Fibroblast of pulmonary artery (primary cell): Measurements from ENCODE around the gene HCAR3.
A peak's percentile ranks its signal among the peaks of the same experiment; 100 is the strongest.

Source experiments
- DNase-seq: peaks from one replicate; pipeline ENCODE4 v3.0.0-alpha.2; 2010; ENCODE audit warnings: low read depth
- H3K4me3 ChIP-seq: replicated peaks from 2 replicates; pipeline ENCODE4 v1.5.1; 2011; ENCODE audit warnings: low read depth, mild to moderate bottlenecking, control low read depth, low read length, moderate library complexity
- CTCF ChIP-seq: IDR thresholded peaks from 2 replicates; pipeline ENCODE4 v1.5.1; 2011; ENCODE audit warnings: mild to moderate bottlenecking, control low read depth, low read length, inconsistent platforms; ENCODE audit errors: missing control alignments

HCAR3 gene

GRCh38 chr12:122730215-122731014 is 13.8 kb upstream of the HCAR3 start, which contains the start of gene HCAR1:
Gene HCAR1 (minus strand): TSS chr12:122730844. CDS start chr12:122730339, 505 bp downstream.
- DNase-seq: peak; percentile 25

GRCh38 chr12:122729583-122730214 is 13.1 kb upstream of the HCAR3 start:
- no peak for TF ChIP-seq CTCF

More at GRCh38 chr12:122730215-122731014, 13.8 kb upstream of the HCAR3 start, which contains the start of gene HCAR1:
- H3K4me3 ChIP-seq: peak within 1 kb of the TSS; percentile 38
- TF ChIP-seq CTCF: peak; percentile 4

GRCh38 chr12:122726080-122726558 is 9.5 kb upstream of the HCAR3 start:
- H3K4me3 ChIP-seq: no peak overlapping the region
- TF ChIP-seq CTCF: no peak
- DNase-seq: no peak

More at GRCh38 chr12:122729583-122730214, 13.1 kb upstream of the HCAR3 start:
- H3K4me3 ChIP-seq: no peak overlapping the region
- DNase-seq: no peak

GRCh38 chr12:122725452-122726079 is 9.0 kb upstream of the HCAR3 start:
- DNase-seq: no peak
- no peak for TF ChIP-seq CTCF
- H3K4me3 ChIP-seq: no peak overlapping the region

GRCh38 chr12:122724641-122725243 is 8.1 kb upstream of the HCAR3 start:
- TF ChIP-seq CTCF: no peak
- DNase-seq: no peak
- no peak overlapping the region for H3K4me3 ChIP-seq

- TF ChIP-seq CTCF: no peak
- no peak for DNase-seq
- H3K4me3 ChIP-seq: no peak overlapping the region
These were observed 5.8 kb upstream of the HCAR3 start for GRCh38 chr12:122722387-122722786.
